IMR-90 (cell line): ENCODE measurements around the gene TMEM41A. TPM values are rescaled to one million over a fixed set of nuclear protein-coding genes. Genes with fewer than 3 reads are reported as not detected.

Source experiments
- ATAC-seq: fragments of 200-7000 bp; cut with Tn5 transposase; 2 replicates; pipeline ENCODE4 v1.9.1; 2020; ENCODE audit warnings: low read depth, mild to moderate bottlenecking, moderate library complexity
- BruUV-seq: library from RNA; stranded (reverse); fragments of 400-500 nt; replicated peaks from 2 replicates; lab custom pipeline; 2021; lab: Mats Ljungman, UMichigan
- CTCF ChIA-PET: fragments of 300-600 bp; formaldehyde crosslinking; extraction: SDS; loops from one replicate; lab custom pipeline; 2021; ENCODE audit warnings: antibody characterized with exemption; lab: Yijun Ruan, JAX
- POLR2A ChIA-PET: fragments of 300-600 bp; sonication (Branson Sonifier 250); formaldehyde crosslinking; loops from one replicate; lab custom pipeline; 2022; ENCODE audit warnings: antibody characterized with exemption; ENCODE audit not compliant: unreplicated experiment; lab: Charles Lee
- DNase-seq: peaks from one replicate; pipeline ENCODE4 v3.0.0; 2013
- H2AFZ ChIP-seq: replicated peaks from 2 replicates; pipeline ENCODE3; 2013; ENCODE audit warnings: low read length, mild to moderate bottlenecking; ENCODE audit not compliant: poor library complexity
- H2AK5ac ChIP-seq: 2 replicates; pipeline ENCODE4 v1.6.1; 2013; ENCODE audit warnings: low read depth, low read length, inconsistent platforms
- H2AK9ac ChIP-seq: replicated peaks from 2 replicates; pipeline ENCODE3; 2013; ENCODE audit warnings: mild to moderate bottlenecking, low read depth, low read length, moderate library complexity; ENCODE audit not compliant: poor library complexity
- H2BK120ac ChIP-seq: 2 replicates; pipeline ENCODE4 v1.6.1; 2013; ENCODE audit warnings: low read depth, low read length, inconsistent platforms
- H2BK15ac ChIP-seq: 3 replicates; pipeline ENCODE4 v1.6.1; 2013; ENCODE audit warnings: low read depth, low read length, inconsistent platforms
- H2BK20ac ChIP-seq: 2 replicates; pipeline ENCODE4 v1.6.1; 2013; ENCODE audit warnings: low read depth, mild to moderate bottlenecking, inconsistent platforms, low read length, moderate library complexity
- H2BK5ac ChIP-seq: 2 replicates; pipeline ENCODE4 v1.6.1; 2013; ENCODE audit warnings: mild to moderate bottlenecking, low read depth, low read length, inconsistent platforms; ENCODE audit not compliant: poor library complexity, severe bottlenecking
- H3K14ac ChIP-seq: replicated peaks from 2 replicates; pipeline ENCODE4 v1.6.1; 2013; ENCODE audit warnings: low read depth, low read length, inconsistent platforms
- H3K18ac ChIP-seq: 2 replicates; pipeline ENCODE4 v1.6.1; 2013; ENCODE audit warnings: low read depth, low read length, control low read depth
- H3K23ac ChIP-seq: 2 replicates; pipeline ENCODE4 v1.6.1; 2013; ENCODE audit warnings: low read depth, low read length, inconsistent platforms
- H3K27ac ChIP-seq: 2 replicates; pipeline ENCODE4 v1.5.1; 2013; ENCODE audit warnings: mild to moderate bottlenecking, control low read depth, low read length; ENCODE audit not compliant: insufficient read depth
- H3K27me3 ChIP-seq: 2 replicates; pipeline ENCODE4 v1.6.1; 2013; ENCODE audit warnings: low read length; ENCODE audit not compliant: control insufficient read depth, insufficient read depth
- H3K36me3 ChIP-seq: 2 replicates; pipeline ENCODE4 v1.6.1; 2013; ENCODE audit warnings: low read length, mixed read lengths; ENCODE audit not compliant: control insufficient read depth, insufficient read depth
- H3K4ac ChIP-seq: 2 replicates; pipeline ENCODE4 v1.6.1; 2013; ENCODE audit warnings: low read depth, low read length, inconsistent platforms
- H3K4me1 ChIP-seq: 2 replicates; pipeline ENCODE4 v1.6.1; 2013; ENCODE audit warnings: low read length, mixed read lengths; ENCODE audit not compliant: control insufficient read depth, insufficient read depth
- H3K4me2 ChIP-seq: 2 replicates; pipeline ENCODE4 v1.6.1; 2013; ENCODE audit warnings: low read depth, mild to moderate bottlenecking, control low read depth, low read length, moderate library complexity
- H3K4me3 ChIP-seq: 2 replicates; pipeline ENCODE4 v1.5.1; 2013; ENCODE audit warnings: low read depth, mild to moderate bottlenecking, control low read depth, low read length, moderate library complexity; ENCODE audit not compliant: insufficient read depth
- H3K56ac ChIP-seq: 2 replicates; pipeline ENCODE4 v1.6.1; 2013; ENCODE audit warnings: low read length, inconsistent platforms; ENCODE audit not compliant: insufficient read depth; ENCODE audit errors: extremely low read depth
- H3K79me1 ChIP-seq, 2 experiments: 2 replicates each; pipeline ENCODE4 v1.6.1; 2013; ENCODE audit warnings: low read length in 2 of 2, inconsistent platforms in 1 of 2, low read depth in 1 of 2
- H3K9ac ChIP-seq: 2 replicates; pipeline ENCODE4 v1.6.1; 2013; ENCODE audit warnings: low read depth, low read length, control low read depth
- H3K9me1 ChIP-seq: 2 replicates; pipeline ENCODE4 v1.6.1; 2013; ENCODE audit warnings: low read length, inconsistent platforms; ENCODE audit not compliant: insufficient read depth
- H3K9me3 ChIP-seq: 2 replicates; pipeline ENCODE4 v1.6.1; 2013; ENCODE audit warnings: low read length; ENCODE audit not compliant: control insufficient read depth, insufficient read depth
- H4K20me1 ChIP-seq: 2 replicates; pipeline ENCODE4 v1.6.1; 2013; ENCODE audit warnings: low read length, inconsistent platforms; ENCODE audit not compliant: insufficient read depth
- H4K5ac ChIP-seq: 2 replicates; pipeline ENCODE4 v1.6.1; 2013; ENCODE audit warnings: mild to moderate bottlenecking, low read depth, low read length, control low read depth
- H4K8ac ChIP-seq, 2 experiments: 2 replicates each; pipeline ENCODE4 v1.6.1; 2013; ENCODE audit warnings: low read depth in 2 of 2, low read length in 2 of 2, control low read depth in 1 of 2, inconsistent platforms in 1 of 2
- H4K91ac ChIP-seq: 2 replicates; pipeline ENCODE4 v1.6.1; 2013; ENCODE audit warnings: low read depth, low read length, inconsistent platforms; ENCODE audit not compliant: insufficient read depth
- CEBPB ChIP-seq: IDR thresholded peaks from 2 replicates; pipeline ENCODE4 v1.6.1; 2012; ENCODE audit warnings: low read depth, low read length, improper control_type of control experiment
- WGBS, 2 experiments: methylation state at CpG; one replicate each; pipeline versions ENCODE4 v1.1.5 to v1.1.7; 2013; ENCODE audit warnings: missing lambda C conversion rate in 2 of 2; ENCODE audit not compliant: insufficient read length in 1 of 2; ENCODE audit errors: extremely low coverage in 2 of 2; 5-methylcytosine and 5-hydroxymethylcytosine counted together
- dilution Hi-C: fragments of 300-500 bp; cut with HindIII; formaldehyde crosslinking; loops from one replicate; pipeline ENCODE4 v1.14.3; 2018; ENCODE audit warnings: low sequenced_read_pairs; ENCODE audit not compliant: unreplicated experiment
- in situ Hi-C: fragments of 300-500 bp; cut with MboI; formaldehyde crosslinking; loops from 3 replicates; pipeline ENCODE4 v1.14.3; 2019; ENCODE audit warnings: low sequenced_read_pairs, inconsistent platforms, mixed read lengths
- intact Hi-C: fragments of 100-400 bp; cut with micrococcal nuclease; formaldehyde crosslinking; loops from 2 replicates; pipeline ENCODE4 v1.10.0; 2022
- polyA plus RNA-seq, 3 experiments: library from polyadenylated mRNA; depleted of rRNA; stranded (reverse); fragments of >200 nt; gene quantifications; 2 replicates each; pipeline ENCODE4 v1.2.3, GENCODE V29; 2012; ENCODE audit warnings: low replicate concordance in 1 of 3
- total RNA-seq: library from RNA; depleted of rRNA; stranded (reverse); fragments of >200 nt; gene quantifications from 2 replicates; pipeline ENCODE4 v1.2.3, GENCODE V29; 2012

TMEM41A gene
- total and polyA plus RNA-seq, 2 of the 4 experiments (the other 2 are of a cell fraction): 10.6 to 12.5 TPM

DNA sequence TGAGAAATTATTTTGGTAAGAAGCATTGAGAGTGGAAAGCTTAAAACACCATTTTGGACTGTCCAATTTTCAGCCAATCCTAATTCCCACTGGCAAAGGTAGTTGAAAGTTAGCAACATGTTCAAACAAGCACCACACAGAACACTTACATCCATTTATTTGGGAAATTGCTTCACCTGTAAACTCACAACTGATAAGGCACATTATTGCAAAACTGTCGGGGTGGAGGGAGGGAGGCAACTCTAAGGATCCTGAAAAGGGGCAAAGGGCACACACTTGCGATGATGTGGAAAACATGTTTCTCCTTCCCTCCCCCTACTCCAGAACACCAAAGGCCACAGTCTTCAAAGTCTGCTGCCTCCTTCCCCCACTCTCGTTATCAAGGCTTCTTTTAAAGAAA is 9.4 kb downstream of the TMEM41A start:
- Histone ChIP-seq H2AFZ (no peak overlapping the region), H4K20me1 (no peaks in the 10 kb centered on the region), H3K4me1 (no peaks in the 10 kb centered on the region), H2AK9ac (no peak overlapping the region), H4K8ac (no peak overlapping the region), H3K18ac (no peak overlapping the region), H3K79me1 (peaks cover 0 to 4% of the 10 kb centered on the region in 2 experiments; a peak in 1 of 4 replicates), H2BK15ac (no peak overlapping the region), H2AK5ac (no peak overlapping the region), H2BK120ac (no peak overlapping the region), H3K9ac (no peak overlapping the region), H3K27me3 (no peaks in the 10 kb centered on the region), H3K4me2 (no peak overlapping the region), H2BK20ac (no peak overlapping the region), H4K91ac (no peak overlapping the region), H4K5ac (no peak overlapping the region), H3K14ac (no peak overlapping the region), H3K23ac (no peak overlapping the region), H3K27ac (no peak overlapping the region), H3K9me1 (no peaks in the 10 kb centered on the region; the same call in 1 of the 2 replicates), H3K9me3 (no peaks in the 10 kb centered on the region), H3K56ac (no peak overlapping the region), H3K36me3 (peaks cover 17% of the 10 kb centered on the region), H3K4ac (no peak overlapping the region), H2BK5ac (no peak overlapping the region), H3K4me3 (no peak overlapping the region)
- POLR2A ChIA-PET: no interaction called here
- DNase-seq: no peak
- in situ Hi-C loops: no loop called here
- 83% methylated on average over 1 of the region's 3 CpGs; no CpG with 5 or more reads in 1 of the 2 experiments for WGBS, 2 experiments
- ATAC-seq: no peak
- intact Hi-C loops: no loop called here
- TF ChIP-seq CEBPB: no peak
- no TSS peak for BruUV-seq
- dilution Hi-C loops: no loop called here
- CTCF ChIA-PET: no interaction called here
